HepG2 (cell line): ENCODE data around the gene WNT10A. TPM values are rescaled to one million over a fixed set of nuclear protein-coding genes. Genes with fewer than 3 reads are reported as not detected.

Experiments used
- ADNP ChIP-seq: sonication (generic); formaldehyde crosslinking; IDR thresholded peaks from 2 replicates; pipeline ENCODE4 v1.4.0; 2020; ENCODE audit warnings: missing genetic modification reagents
- AGO1 ChIP-seq: fragments of 200-400 bp; formaldehyde crosslinking; IDR thresholded peaks from 2 replicates; pipeline ENCODE4 v1.6.1; 2017; ENCODE audit warnings: mild to moderate bottlenecking, low read depth, low read length, moderate library complexity; ENCODE audit not compliant: poor library complexity, severe bottlenecking
- AGO2 ChIP-seq: fragments of 200-400 bp; formaldehyde crosslinking; optimal IDR thresholded peaks from 2 replicates; pipeline ENCODE3; 2017; ENCODE audit warnings: mild to moderate bottlenecking, low read depth, low read length, moderate library complexity
- DBP ChIP-seq: sonication (generic); formaldehyde crosslinking; IDR thresholded peaks from 2 replicates; pipeline ENCODE4 v1.4.0; 2020; ENCODE audit warnings: missing genetic modification reagents; ENCODE audit errors: not compliant biosample characterization
- FOSL2 ChIP-seq: sonication (generic); formaldehyde crosslinking; IDR thresholded peaks from 2 replicates; pipeline ENCODE4 v1.4.0; 2020; ENCODE audit warnings: missing genetic modification reagents
- FOXO1 ChIP-seq: sonication (generic); formaldehyde crosslinking; IDR thresholded peaks from 2 replicates; pipeline ENCODE4 v1.4.0; 2020; ENCODE audit warnings: missing genetic modification reagents
- HNRNPK ChIP-seq: fragments of 200-400 bp; formaldehyde crosslinking; IDR thresholded peaks from 2 replicates; pipeline ENCODE4 v1.6.1; 2018; ENCODE audit warnings: low read length, low read depth, moderate library complexity, mild to moderate bottlenecking; ENCODE audit not compliant: poor library complexity, severe bottlenecking
- HNRNPLL ChIP-seq: fragments of 200-400 bp; formaldehyde crosslinking; IDR thresholded peaks from 2 replicates; pipeline ENCODE4 v1.6.1; 2017; ENCODE audit warnings: mild to moderate bottlenecking, low read depth, low read length; ENCODE audit not compliant: poor library complexity, severe bottlenecking
- ISL2 ChIP-seq: sonication (generic); formaldehyde crosslinking; IDR thresholded peaks from 2 replicates; pipeline ENCODE4 v1.5.0; 2020; ENCODE audit warnings: missing genetic modification reagents
- NCOA2 ChIP-seq: sonication (generic); formaldehyde crosslinking; IDR thresholded peaks from 2 replicates; pipeline ENCODE4 v1.8.0; 2022; ENCODE audit warnings: inconsistent platforms
- NFE2 ChIP-seq: sonication (generic); formaldehyde crosslinking; IDR thresholded peaks from 2 replicates; pipeline ENCODE4 v1.4.0; 2020; ENCODE audit warnings: missing genetic modification reagents
- NFIB ChIP-seq: sonication (generic); formaldehyde crosslinking; IDR thresholded peaks from 2 replicates; pipeline ENCODE4 v1.9.0; 2021; ENCODE audit warnings: missing genetic modification reagents, mild to moderate bottlenecking, borderline replicate concordance
- NR2F1 ChIP-seq, 2 experiments: fragments of 450-650 bp in 1 of 2; formaldehyde crosslinking in 1 of 2; IDR thresholded peaks; 2 replicates each; pipeline versions ENCODE4 v1.5.0 to v1.6.1; 2016 to 2020; ENCODE audit warnings: mild to moderate bottlenecking in 1 of 2, missing compliant biosample characterization in 1 of 2, missing genetic modification reagents in 1 of 2, moderate library complexity in 1 of 2
- SATB2 ChIP-seq: sonication (generic); formaldehyde crosslinking; IDR thresholded peaks from 2 replicates; pipeline ENCODE4 v1.5.0; 2020; ENCODE audit warnings: missing genetic modification reagents
- SIN3B ChIP-seq: fragments of 150-350 bp; IDR thresholded peaks from 2 replicates; pipeline ENCODE4 v1.6.1; 2014; ENCODE audit warnings: low read length
- TEAD3 ChIP-seq: optimal IDR thresholded peaks from 2 replicates; pipeline ENCODE3; 2016; ENCODE audit warnings: borderline replicate concordance
- ZBTB46 ChIP-seq: sonication (generic); formaldehyde crosslinking; IDR thresholded peaks from 2 replicates; pipeline ENCODE4 v1.4.0; 2020; ENCODE audit warnings: mild to moderate bottlenecking, missing genetic modification reagents, borderline replicate concordance
- ZFAT ChIP-seq: sonication (generic); formaldehyde crosslinking; conservative IDR thresholded peaks from 2 replicates; pipeline ENCODE4 v1.8.1; 2023; ENCODE audit warnings: missing genetic modification reagents, inconsistent platforms
- ZNF160 ChIP-seq: sonication (generic); formaldehyde crosslinking; IDR thresholded peaks from 2 replicates; pipeline ENCODE4 v1.8.0; 2022; ENCODE audit warnings: mild to moderate bottlenecking, inconsistent platforms, missing genetic modification reagents
- ZNF282 ChIP-seq: fragments of 450-650 bp; IDR thresholded peaks from 2 replicates; pipeline ENCODE4 v1.6.1; 2018; ENCODE audit not compliant: partially characterized antibody
- ZNF569 ChIP-seq: sonication (generic); formaldehyde crosslinking; IDR thresholded peaks from 2 replicates; pipeline ENCODE4 v1.5.0; 2020; ENCODE audit warnings: mild to moderate bottlenecking, missing genetic modification reagents, moderate library complexity, borderline replicate concordance
- ZNF598 ChIP-seq: sonication (generic); formaldehyde crosslinking; IDR thresholded peaks from 2 replicates; pipeline ENCODE4 v1.5.1; 2020; ENCODE audit warnings: mild to moderate bottlenecking, missing genetic modification reagents, borderline replicate concordance
- ZNF614 ChIP-seq: IDR thresholded peaks from 2 replicates; pipeline ENCODE4 v1.6.1; 2018; ENCODE audit warnings: missing biosample characterization, missing genetic modification reagents, inconsistent platforms, borderline replicate concordance
- ZNF672 ChIP-seq: sonication (generic); formaldehyde crosslinking; IDR thresholded peaks from 2 replicates; pipeline ENCODE4 v1.8.1; 2022; ENCODE audit warnings: missing genetic modification reagents
- polyA plus RNA-seq, 8 experiments: library from polyadenylated mRNA; depleted of rRNA in 3 of 8; stranded (reverse) in 7 of 8; unstranded in 1 of 8; fragments of >200 nt; fragmentation: Illumina TruSeq in 4 of 8; extraction: Trizol in 4 of 8; gene quantifications; 2 replicates each; pipeline versions ENCODE4 v1.2.1 to v1.2.3, GENCODE V29; 2011 to 2016; ENCODE audit warnings: low read depth in 4 of 8, missing spikeins in 1 of 8, mixed read lengths in 1 of 8; ENCODE audit not compliant: insufficient read depth in 1 of 8
- total RNA-seq, 5 experiments: library from RNA; depleted of rRNA; stranded (reverse); fragments of >200 nt; fragmentation: Illumina TruSeq; extraction: Trizol; gene quantifications; 2 replicates each; pipeline ENCODE4 v1.2.3, GENCODE V29; 2016; ENCODE audit warnings: low read depth in 1 of 5
- TF ChIP-seq, protein P1 (sequence below): sonication (generic); formaldehyde crosslinking; IDR thresholded peaks from 2 replicates; pipeline ENCODE4 v1.5.1; 2020; ENCODE audit warnings: missing genetic modification reagents, mild to moderate bottlenecking, borderline replicate concordance

Gene WNT10A
- total and polyA plus RNA-seq, 2 of the 13 experiments (the other 11 are each of a cell fraction or from before 2014, with no cell fraction given), result 0.03 TPM; not detected in 1

GRCh38 chr2:218908721-218909619, 28.3 kb downstream of the WNT10A start (continued):
- no peak for TF ChIP-seq HNRNPK
- TF ChIP-seq ZFAT, result no peak
- TF ChIP-seq ZNF614 (CRISPR knock-in tag), result peak; percentile 91; the same call in 1 of the 2 replicates
- TF ChIP-seq DBP (CRISPR knock-in tag), result peak; percentile 39
- TF ChIP-seq FOXO1 (CRISPR knock-in tag), result peak; percentile 59
- no peak for TF ChIP-seq ADNP (CRISPR knock-in tag)
- no peak for TF ChIP-seq NFE2
- no peak for TF ChIP-seq AGO1
- TF ChIP-seq ISL2 (CRISPR knock-in tag), result peak; percentile 33; the same call in 1 of the 2 replicates
- TF ChIP-seq SIN3B, result peak; percentile 92
- peak; percentile 33 for TF ChIP-seq AGO2
- peak; percentile 42; the same call in 1 of the 2 replicates for TF ChIP-seq FOSL2 (CRISPR knock-in tag)
- TF ChIP-seq HNRNPLL, result no peak
- no peak for TF ChIP-seq SATB2
- peak; percentile 93; the same call in 1 of the 2 replicates for TF ChIP-seq ZNF598 (CRISPR knock-in tag)
- TF ChIP-seq ZNF672 (CRISPR knock-in tag), result no peak
- 0 out of 2 replicates have a peak, but pooled peaks have one; percentile 39 for TF ChIP-seq NFIB (CRISPR knock-in tag)
- TF ChIP-seq, protein P1, sequence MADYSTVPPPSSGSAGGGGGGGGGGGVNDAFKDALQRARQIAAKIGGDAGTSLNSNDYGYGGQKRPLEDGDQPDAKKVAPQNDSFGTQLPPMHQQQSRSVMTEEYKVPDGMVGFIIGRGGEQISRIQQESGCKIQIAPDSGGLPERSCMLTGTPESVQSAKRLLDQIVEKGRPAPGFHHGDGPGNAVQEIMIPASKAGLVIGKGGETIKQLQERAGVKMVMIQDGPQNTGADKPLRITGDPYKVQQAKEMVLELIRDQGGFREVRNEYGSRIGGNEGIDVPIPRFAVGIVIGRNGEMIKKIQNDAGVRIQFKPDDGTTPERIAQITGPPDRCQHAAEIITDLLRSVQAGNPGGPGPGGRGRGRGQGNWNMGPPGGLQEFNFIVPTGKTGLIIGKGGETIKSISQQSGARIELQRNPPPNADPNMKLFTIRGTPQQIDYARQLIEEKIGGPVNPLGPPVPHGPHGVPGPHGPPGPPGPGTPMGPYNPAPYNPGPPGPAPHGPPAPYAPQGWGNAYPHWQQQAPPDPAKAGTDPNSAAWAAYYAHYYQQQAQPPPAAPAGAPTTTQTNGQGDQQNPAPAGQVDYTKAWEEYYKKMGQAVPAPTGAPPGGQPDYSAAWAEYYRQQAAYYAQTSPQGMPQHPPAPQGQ (CRISPR knock-in tag), result no peak
- TF ChIP-seq ZBTB46, result 0 out of 2 replicates have a peak, but pooled peaks have one; percentile 87
- peak; percentile 84 for TF ChIP-seq TEAD3 (CRISPR knock-in tag)
- peak in 1 of 2 experiments; percentile 34; a peak in 1 of 4 replicates for TF ChIP-seq NR2F1 (CRISPR knock-in tag; IDR thresholded peaks at IDR 0.05)
- peak; percentile 65 for TF ChIP-seq NCOA2 (CRISPR knock-in tag)
- peak; percentile 92 for TF ChIP-seq ZNF160 (CRISPR knock-in tag)
- TF ChIP-seq ZNF569 (CRISPR knock-in tag), result peak; percentile 62; the same call in 1 of the 2 replicates
- no peak for TF ChIP-seq ZNF282
